HG03520 (cell line): ENCODE measurements around the gene SH3RF3.
"Not testable (repeated sequence)": the region's sequence is repeated elsewhere in the genome, so short reads cannot be mapped to it uniquely, and the experiment has no call there.

Source experiments
- ATAC-seq: cut with Tn5 transposase; IDR thresholded peaks from one replicate; pipeline ENCODE4 v1.9.1; 2021; ENCODE audit warnings: mild to moderate bottlenecking, moderate library complexity; ENCODE audit not compliant: unreplicated experiment

The SH3RF3 gene

DNA sequence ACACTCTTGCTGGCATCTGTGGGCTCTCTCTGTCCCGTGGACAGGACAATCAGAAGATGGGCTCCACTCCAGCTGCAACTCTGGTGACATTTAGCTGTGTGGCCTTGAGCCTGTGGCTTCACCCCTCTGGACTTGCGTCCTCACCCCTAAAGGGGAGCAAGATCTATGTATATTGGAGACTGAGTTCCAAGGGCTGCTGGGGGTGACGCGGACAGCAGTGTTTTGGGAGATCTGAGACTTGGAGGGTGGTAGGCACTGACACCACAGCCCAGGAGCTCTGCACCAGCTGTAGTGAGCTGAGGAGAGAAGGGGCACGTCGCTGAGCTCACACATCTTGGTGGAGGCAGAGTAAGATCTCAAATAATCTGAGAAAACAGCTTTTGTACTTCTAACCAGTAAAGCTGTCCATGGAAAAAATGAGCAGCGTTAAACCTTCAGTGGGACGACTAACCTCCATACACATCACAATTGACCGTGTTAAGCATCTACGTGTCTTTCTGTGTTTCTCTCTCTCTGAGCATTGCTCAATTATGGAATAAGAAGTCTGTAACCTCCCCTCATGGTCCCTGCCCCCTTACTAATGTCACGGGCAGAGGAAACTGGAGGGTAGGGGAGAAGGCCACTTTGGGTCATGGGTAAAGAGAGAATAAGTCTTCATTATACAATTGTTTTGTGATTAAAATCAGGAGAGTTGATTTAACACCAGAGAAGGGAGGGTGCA is 85.8 kb downstream of the SH3RF3 start:
- ATAC-seq: no peak

DNA sequence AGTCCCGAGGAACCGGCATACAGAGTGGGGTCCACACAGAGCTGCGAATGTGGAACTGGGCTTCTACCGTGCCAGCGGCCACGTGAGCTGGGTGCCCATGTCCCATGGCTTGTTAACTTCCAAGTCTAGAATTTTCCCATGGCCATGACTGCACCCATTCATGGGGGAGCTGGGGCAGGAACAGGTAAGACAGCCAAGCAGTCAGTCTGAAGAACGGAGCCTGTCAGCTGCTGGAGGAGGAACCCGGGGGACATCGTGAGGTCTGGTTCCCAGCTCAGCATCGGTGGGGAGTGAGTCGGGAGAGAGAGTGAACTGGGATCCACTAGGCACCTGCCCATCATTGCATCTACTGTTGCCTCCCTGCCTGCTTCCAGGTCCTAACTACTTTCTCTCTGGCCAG is 86.9 kb downstream of the SH3RF3 start:
- no peak for ATAC-seq

DNA sequence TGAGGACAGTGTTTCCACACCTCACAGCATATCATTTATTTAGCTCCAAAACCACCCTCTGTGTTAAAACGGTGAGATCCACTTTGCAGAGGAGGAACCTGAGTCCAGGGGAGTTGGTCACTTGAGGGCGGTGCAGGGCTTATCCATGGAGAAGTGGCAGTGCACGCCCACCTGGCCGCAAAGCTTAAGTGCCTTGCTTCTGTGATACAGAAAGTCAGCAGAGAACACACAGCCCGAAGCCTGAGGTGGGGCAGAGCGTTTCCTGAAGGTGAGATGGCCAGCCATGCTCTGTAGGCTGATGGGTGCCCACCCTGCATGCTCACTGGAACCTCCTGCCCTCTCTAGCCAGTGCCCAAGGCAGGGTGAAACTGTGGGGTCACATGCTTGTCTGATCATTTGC is 87.3 kb downstream of the SH3RF3 start:
- no peak for ATAC-seq

DNA sequence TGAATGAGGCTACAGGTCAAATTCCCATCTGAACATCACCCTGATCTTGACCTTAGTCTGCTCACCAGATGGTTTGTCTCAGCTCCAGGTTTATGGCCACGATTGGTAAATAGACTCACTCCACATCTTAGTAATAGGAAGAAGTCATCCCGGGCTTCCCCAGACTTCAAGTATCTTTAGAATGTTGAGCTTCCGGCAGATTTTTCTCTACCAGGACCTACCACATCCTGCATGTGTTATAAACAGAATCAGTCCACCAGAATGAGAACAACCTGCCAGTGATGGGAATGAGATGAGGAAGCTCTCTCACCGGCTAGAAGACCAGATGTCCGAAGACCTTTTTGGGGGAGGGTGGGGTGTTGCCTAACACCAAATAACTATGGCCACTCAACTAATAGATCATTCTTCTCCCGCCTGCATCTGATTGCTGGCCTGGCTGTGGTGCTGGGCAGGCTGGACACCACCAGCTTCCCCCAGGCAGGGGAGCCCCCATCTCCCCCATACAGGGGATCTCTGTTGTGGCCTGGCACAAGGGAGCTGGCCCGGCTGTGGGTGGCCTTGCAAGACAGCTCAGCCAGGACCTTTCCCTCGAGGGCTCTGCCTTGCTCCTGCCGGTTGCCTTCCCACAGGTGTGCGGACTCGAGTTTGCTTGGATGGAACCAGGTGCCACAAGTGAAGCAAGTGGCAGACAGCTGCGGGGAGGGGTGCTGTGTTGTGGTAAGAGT is 88.5 kb downstream of the SH3RF3 start:
- no peak for ATAC-seq

- no peak for ATAC-seq
Measured at GRCh38 chr2:109218087-109218791, 89.2 kb downstream of the SH3RF3 start.

DNA sequence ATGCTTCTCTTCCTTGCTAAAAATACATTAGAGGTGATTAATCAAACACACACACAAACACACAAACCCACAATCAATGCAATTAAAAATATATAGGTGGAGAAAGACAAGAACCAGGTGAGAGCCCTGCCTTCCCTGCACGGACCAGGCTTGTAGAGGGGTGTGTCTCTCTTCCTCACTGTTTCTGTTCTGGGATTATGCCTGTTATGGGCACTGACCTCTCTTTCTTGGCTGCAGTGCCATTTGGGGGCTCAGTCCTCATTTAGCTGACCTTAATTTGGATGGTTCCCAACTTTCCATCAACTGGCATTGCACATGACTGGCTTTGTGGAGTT is 89.8 kb downstream of the SH3RF3 start:
- no peak for ATAC-seq

GRCh38 chr2:109220860-109221259 is 91.9 kb downstream of the SH3RF3 start:
- ATAC-seq: no peak

DNA sequence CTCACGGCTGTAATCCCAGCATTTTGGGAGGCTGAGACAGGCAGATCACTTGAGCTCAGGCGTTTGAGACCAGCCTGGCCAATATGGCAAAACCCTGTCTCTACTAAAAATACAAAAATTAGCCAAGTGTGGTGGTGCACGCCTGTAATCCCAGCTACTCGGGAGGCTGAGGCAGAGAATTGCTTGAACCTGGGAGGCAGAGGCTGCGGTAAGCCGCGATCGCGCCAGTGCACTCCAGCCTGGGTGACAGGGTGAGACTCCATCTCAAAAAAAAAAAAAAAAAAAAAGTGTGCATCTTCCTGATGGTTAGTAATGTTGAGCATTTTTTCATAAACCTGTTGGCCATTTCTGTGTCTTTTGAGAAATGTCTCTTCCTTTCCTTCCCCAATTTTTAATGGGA is 92.3 kb downstream of the SH3RF3 start:
- not testable (repeated sequence) for ATAC-seq

GRCh38 chr2:109222422-109222821 is 93.4 kb downstream of the SH3RF3 start:
- ATAC-seq: no peak

DNA sequence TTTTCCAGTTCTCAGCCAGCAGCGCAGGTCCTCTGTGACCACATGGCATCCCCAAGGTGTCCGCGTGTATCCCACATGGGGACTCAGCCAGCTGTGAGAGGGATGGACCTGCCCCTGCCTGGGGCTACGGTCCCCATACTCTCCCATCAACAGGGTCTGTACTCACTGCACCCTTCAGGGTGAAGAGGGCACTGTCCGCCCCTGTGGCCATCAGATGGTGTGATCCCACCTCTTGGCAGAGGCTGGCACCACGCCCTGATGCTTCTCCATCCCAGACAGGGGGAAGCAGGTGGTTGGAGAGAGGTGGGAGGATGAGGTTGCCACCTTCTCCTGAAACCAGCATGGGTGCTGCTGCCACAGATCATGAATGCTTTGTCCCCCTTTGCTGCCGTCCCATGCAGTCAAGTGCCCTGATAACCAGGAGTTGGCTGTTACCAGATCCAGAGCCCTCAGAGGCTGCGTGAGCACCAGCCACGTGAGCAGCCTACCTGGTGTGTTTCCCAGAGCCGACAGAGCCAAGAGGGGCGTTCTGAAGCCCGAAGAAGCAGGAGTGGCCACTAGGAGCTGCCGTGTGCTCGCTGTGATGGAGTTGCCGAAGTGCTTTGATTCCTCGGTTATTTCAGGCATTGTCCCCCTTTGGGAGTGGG is 93.9 kb downstream of the SH3RF3 start:
- no peak for ATAC-seq

DNA sequence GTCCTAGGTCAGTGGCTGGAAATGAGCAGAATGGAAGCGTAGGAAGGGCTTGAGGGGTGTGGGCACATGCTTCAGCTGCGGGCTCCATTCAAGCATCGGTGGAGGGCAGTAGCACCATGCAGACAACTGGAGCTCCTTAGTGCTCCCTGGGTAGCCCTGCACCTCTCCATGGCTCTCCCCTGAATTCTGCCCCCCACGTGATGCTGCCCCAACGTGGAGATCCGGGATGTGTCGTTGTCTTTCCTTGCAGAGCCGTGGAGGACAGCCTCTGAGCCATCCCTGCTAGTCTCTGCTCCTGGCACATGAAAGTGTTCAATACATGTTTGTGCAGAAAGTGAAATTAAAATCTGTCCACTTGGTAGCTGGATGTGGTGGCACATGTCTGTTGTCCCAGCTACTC is 94.5 kb downstream of the SH3RF3 start:
- ATAC-seq: no peak

DNA sequence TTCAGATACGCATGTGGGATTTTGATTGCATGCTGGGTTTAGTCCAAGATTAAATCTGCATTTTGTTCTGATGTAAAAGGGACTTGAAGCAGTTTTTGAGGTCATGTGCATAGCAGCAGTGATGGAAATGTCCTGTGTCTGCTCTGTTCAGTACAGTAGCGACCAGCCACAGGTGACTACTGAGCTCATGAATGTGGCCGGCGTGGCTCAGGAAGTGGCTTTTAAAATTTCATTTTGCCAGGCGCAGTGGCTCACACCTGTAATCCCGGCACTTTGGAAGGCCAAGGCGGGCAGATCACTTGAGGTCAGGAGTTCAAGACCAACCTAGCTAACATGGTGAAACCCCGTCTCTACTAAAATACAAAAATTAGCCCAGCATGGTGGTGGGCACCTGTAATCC is 95.3 kb downstream of the SH3RF3 start:
- ATAC-seq: not testable (repeated sequence)

- no peak for ATAC-seq
Measured at GRCh38 chr2:109225170-109225782, 96.3 kb downstream of the SH3RF3 start.

DNA sequence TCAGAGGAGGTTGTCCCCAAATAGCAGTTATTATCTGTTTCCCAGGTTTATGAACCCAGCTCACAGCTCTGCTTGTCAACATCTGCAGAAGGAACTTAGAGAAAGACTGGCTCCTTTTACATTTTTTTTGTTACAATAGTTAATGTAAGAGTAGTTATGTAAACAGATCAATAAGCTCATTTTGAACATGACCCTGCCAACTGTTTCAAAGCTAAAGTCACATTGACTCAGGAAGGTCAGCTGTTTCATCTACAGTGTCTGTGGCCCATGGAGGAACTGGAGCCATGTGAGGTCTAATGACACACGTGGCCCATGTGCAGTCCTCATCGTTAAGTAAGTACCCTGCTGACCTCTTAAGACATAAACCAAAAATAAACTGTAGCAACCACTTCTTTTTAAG is 97.1 kb downstream of the SH3RF3 start:
- ATAC-seq: no peak

GRCh38 chr2:109226622-109227021 is 97.6 kb downstream of the SH3RF3 start:
- no peak for ATAC-seq

DNA sequence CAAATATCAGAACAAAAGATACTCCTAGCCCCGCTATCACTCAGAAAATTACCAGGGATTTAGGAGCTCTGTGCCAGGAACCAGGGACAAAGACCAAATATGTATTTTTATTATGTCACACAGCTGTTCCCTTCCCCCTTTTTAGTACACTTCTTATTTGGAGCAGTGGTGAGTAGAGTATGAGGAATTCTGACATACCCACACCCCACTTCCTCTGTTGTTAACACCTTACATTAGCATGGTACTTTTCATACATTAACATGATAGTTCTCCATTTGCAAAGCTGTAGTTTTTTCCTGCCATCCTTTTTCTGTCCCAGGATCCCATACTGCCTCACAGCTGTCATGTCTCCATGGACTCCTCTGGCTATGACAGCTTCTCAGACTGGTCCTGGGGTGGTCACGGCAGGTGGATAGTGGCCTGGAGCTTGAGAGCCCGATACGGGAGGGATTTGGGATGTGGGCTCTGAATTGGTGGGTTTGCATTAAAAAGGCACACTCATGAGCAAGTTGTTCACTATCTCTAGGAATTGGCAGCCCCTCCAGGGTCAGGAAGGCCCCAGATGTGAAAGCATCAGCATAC is 100.2 kb downstream of the SH3RF3 start:
- no peak for ATAC-seq

GRCh38 chr2:109230941-109231420 is 102.0 kb downstream of the SH3RF3 start:
- ATAC-seq: no peak

- ATAC-seq: no peak
Measured at GRCh38 chr2:109231428-109231827, 102.4 kb downstream of the SH3RF3 start.

DNA sequence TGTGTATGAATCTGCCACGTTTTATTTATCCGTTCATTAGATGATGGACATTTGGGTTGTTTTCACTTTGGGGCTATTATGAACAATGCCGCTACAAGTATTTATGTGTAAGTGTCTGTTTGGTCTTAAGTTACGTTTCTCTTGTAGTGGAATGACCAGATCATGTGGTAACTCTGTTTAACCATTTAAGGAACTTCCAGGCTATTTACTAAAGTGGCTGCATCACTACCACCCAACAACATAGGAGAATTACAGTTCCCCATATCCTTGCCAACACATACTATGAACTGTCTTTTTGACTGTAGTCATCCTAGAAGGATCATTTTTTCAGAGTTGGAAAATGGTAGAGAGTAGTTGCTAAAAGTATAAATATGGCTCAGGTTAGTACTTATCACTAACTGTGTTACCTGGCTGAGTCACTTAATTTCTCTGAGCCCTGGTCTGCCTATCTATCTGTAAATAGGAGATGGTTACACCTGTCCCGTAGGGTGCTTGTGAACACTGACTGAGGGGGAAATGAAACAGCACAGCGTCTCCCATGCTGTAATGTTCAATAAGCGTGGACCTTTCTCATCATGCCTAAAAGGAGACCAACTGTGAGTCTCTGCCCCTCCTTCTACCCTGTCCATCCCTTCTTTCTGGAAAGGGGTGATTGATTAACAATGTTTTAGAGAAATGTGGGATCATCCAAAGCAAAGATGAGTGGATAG is 103.1 kb downstream of the SH3RF3 start:
- no peak for ATAC-seq

GRCh38 chr2:109232909-109233308 is 103.9 kb downstream of the SH3RF3 start:
- no peak for ATAC-seq
